AG08396 (cell line): ENCODE measurements around the gene FUCA1.

Experiments used
- DNase-seq: peaks from one replicate; pipeline ENCODE4 v3.0.0; 2012; ENCODE audit warnings: low spot score, mixed read lengths

The FUCA1 gene

GRCh38 chr1:23801338-23801748, 66.7 kb downstream of the FUCA1 start:
- DNase-seq = no peak

- peak; percentile 99 for DNase-seq
Measured at GRCh38 chr1:23800400-23801337, 67.4 kb downstream of the FUCA1 start, which contains the start of gene GALE. GALE (minus strand) TSS chr1:23800754; CDS start chr1:23799007, 1,747 bp downstream.

GRCh38 chr1:23799570-23800399, 68.3 kb downstream of the FUCA1 start:
- DNase-seq = peak; percentile 65

GRCh38 chr1:23799255-23799569, 68.9 kb downstream of the FUCA1 start:
- DNase-seq = no peak

- DNase-seq = no peak
Measured at GRCh38 chr1:23798662-23799142, 69.4 kb downstream of the FUCA1 start.

GRCh38 chr1:23797478-23798448, 70.3 kb downstream of the FUCA1 start:
- DNase-seq = no peak

GRCh38 chr1:23796466-23797271, 71.4 kb downstream of the FUCA1 start:
- no peak for DNase-seq

GRCh38 chr1:23795676-23796465, 72.2 kb downstream of the FUCA1 start:
- DNase-seq = no peak
